ENCODE measurements around the gene SLC4A4.

SLC4A4 gene

DNA sequence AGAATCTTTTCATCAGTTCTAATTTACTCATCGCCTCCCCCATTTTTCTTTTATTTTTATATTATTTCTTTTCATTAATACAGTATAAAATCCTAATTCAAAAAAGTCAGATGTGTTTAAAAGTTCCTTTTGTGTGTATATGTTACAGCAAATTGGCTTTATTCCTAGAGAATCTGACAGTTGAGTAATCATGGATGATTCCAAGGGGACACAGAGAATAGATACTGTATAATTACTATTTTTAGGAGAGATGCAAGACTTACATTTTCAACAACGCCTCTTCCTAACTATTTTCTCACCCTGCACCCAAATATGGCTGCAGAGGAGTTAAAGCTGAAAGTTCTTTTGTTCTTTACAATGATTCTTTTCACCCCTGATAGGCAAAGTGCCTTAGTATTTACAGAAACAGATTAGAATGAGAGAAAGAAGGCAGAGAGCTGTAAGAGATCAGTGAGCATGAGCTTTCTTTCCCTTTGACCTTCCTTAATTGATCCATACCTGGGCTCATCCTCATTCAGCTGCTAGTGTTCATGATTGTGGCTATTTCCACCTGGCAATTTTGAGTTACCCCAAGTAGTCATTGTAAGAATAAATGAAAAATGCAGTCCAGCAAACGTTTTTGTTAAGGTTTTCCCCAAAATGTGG, 210.8 kb downstream of the SLC4A4 start:
- DNase-seq = no peak

DNA sequence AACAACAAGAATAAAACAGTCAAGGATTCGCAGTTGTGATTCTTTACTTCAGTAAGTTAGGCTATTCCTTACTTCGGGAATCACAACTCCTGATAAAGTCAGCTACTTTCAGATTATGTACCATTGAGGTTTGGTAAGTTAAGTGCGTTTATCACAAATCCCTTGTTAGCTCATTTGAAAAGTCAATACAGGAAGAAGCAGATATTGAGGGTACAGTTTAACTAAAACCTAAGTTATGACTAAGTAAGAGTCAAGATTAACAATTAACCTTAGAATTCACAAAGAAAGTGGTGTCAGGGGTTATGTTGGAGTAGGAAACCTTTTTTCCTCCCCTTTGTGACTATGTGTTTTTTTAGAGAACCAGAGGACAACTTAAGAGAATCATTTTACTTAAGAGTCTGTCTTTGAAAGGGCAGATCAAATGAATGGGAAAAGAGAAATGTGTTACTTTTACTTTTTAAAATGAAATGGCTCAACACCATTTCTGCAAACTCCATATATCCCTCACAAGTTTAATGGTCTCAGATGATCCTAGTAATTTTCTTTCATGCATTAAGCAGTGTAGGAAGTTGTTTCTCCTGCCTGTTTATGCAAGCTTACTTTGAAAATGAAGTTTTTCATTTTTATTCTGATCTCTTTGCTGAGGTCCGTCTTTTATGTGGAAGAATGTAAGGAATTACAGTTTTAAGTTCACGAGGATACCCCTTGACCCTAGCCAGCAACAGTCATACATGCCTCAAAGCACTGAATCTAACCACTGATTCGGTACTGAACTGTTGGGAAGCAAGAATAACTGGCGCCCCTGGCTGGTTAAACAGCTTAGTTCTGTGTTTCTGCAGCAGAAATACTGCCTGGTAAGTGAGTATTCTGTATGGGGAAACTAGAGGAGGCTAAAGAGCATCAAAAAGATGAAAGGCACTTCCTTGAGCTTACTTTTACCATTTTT, 211.7 kb downstream of the SLC4A4 start:
- DNase-seq = no peak

DNA sequence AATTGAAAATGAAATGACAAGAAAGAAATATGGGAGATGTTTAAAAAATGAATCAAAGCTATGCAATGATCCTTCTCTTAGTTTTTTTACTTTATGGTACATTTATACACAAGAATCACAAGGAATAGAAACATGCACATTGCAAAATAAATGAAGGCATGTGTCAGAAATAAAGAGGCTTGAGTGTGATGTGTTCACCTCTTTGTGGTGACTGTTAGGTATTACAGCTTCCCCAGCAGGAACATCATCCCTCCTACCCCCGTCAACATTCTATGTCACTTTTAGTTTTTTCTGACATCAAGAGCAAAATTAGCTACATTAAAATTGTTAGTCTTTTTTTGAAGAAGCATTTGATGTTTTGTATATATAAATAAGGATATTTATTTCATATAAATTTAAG, 214.8 kb downstream of the SLC4A4 start:
- no peak for DNase-seq

DNA sequence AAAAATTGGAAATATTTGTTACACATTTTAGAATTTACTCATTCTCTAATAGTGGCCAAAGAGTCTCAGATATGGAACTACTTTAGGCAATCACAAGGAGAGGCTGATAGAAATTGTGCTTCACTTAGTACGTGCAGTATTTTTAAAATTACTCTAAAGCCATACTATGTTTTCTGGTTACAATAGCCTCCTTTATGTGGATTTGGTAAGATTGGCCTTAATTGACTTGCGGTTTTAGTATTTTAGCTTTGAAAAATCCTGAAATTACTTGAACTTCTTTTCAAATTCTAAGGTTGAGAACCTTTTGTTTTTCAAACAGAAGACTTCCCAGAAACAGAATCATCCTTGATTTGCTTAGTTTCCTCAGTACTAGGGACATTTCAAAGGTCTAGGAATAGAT, 215.2 kb downstream of the SLC4A4 start:
- DNase-seq = no peak

DNA sequence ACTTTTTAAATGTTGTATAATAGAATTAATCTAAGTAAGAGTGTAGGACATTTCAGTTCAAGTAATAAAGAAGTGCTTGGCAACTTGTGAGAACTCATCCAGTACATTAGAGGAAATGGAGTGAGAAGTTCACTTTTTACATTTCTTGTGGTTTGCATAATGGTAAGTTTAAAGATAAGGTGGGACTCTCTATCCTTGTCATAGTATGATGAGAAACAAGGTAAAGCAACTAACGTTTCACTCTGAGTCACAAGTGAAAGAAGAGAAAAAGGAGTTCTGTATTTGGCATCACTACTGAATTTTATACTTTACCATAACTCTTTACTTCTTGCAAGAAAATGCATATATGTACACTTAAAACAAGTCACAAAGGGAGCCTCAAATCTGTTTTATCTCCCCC, 219.4 kb downstream of the SLC4A4 start:
- DNase-seq = no peak

DNA sequence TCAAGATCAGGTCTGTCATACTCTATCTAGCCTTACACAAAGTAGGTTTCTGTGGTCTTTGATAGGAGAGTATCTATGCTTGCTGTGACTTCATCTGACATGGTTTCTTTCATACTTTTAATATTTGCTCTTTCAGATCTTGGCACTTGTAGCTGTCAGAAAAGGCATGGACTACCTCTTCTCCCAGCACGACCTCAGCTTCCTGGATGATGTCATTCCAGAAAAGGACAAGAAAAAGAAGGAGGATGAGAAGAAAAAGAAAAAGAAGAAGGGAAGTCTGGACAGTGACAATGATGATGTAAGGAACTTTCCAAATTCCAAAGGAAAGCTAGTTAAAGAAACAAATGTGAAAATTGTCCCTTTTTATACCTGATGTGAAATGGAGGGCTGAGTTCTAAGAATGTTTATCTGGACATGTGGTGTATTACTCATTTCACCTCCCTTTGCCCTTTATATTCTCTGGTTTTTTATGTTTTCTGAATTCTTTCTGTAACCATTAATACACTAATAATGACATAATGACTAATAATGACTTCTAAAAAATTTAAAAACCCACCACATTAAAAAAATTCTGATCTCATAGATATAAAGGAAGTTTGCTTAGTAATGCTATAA, 221.2 kb downstream of the SLC4A4 start:
- no peak for DNase-seq

DNA sequence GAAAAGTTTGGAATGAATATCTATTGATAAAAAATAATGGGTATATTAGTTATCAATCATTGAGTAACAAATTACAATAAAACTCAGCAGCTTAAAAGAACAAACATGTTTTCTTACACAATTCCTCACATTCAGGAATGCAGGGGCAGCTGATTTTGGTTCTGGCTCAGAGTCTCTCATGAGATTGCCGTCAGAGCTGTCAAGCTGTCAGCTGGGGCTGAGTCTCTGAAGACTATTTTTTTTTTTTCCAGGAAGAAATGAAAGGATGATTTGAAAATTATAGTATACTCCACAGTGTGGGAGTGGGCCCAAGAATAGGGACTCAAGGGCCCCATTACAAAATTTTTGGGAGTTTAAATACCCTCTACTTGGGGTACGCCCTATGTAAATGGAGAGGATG, 226.0 kb downstream of the SLC4A4 start:
- DNase-seq = no peak

DNA sequence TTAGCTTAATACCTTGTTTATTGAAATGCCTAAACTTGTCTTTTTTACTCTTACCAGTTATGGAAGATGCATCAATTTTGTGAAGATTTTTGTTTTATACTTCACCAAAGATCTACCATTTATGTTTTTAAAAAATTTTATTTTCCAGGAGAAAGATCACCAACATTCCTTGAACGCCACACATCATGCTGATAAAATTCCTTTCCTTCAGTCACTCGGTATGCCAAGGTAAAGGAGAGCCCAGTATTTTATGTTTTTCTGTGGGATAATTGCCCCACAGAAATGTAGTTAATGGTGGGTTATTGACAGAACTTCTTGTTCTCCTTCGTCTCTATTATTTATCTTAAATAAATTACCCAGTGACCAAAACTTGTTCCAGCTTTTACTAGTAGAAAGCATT, 228.0 kb downstream of the SLC4A4 start:
- no peak for DNase-seq

DNA sequence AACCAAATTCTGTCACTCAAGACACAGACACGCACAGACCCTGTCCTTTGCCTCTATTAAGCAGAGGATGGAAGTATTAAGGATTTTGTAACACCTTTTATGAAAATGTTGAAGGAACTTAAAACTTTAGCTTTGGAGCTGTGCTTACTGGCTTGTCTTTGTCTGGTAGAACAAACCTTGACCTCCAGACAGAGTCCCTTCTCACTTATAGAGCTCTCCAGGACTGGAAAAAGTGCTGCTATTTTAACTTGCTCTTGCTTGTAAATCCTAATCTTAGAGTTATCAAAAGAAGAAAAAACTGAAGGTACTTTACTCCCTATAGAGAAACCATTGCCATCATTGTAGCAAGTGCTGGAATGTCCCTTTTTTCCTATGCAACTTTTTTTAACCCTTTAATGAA, 229.3 kb downstream of the SLC4A4 start:
- no peak for DNase-seq

DNA sequence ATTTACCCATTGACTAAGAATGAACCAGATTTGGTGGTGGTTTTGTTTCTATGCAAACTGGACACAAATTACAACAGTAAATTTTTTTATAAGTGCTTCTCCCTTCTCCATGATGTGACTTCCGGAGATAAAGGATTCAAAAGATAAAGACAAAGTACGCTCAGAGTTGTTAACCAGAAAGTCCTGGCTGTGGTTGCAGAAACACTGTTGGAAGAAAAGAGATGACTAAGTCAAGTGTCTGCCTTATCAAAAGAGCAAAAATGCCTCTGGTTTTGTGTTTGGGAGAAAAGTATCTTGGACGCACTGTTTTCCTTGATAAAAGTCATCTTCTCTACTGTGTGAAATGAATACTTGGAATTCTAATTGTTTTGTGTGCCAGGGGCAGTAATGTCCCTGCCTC, 231.7 kb downstream of the SLC4A4 start:
- DNase-seq = no peak

DNA sequence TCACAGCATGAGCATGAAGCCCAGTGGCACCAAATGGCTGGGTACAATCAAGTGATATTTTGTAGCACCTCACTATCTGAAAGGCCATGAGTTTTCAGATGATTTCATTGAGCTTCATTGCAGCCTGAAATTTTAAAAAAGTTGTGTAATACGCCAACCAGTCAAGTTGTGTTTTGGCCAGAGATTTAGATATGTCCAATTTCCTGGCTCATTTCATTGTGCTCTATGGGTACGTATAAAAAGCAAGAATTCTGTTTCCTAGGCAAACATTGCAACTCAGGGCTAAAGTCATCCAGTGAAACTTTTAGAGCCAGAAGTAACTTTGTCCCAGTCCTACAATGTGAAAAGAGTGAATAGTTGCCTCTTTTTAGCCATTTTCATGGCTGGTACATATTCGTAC, 232.5 kb downstream of the SLC4A4 start:
- DNase-seq = no peak

DNA sequence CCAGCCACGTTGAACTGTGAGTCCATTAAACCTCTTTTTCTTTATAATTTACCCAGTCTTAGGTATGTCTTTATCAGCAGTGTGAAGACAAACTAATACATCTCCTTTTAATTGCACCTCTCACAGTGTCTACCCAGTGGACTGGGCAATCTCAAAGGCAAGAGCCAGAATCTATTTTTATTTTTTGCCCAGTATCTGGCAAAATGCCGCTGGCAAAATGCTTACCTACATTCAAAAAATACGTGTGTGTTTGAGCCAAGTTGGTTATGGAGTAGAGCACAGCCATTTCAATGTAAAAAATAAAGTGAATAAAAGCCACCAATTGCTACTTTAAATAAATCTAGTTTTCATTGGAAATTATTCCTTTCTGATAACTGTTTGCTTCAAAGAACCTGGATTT, 245.2 kb downstream of the SLC4A4 start:
- DNase-seq = no peak

DNA sequence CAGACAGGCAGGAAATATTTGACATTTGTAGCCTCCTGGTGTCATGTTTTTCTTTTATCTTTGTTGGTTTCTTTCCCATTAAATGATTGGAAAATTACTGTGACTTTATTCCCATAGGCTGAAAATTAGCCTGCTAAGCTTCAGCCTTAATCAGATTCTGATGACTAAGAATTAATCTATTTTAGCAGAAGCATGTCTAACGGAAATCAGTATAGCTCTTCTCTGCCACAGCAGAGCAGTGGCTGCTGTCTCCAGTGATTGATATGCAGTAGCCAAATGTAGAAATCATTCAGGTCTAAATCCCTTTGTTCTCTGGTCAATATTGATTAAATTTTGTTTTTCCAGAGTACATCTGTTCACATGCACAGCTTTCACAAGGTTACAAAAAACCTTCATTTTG, 245.8 kb downstream of the SLC4A4 start:
- no peak for DNase-seq

DNA sequence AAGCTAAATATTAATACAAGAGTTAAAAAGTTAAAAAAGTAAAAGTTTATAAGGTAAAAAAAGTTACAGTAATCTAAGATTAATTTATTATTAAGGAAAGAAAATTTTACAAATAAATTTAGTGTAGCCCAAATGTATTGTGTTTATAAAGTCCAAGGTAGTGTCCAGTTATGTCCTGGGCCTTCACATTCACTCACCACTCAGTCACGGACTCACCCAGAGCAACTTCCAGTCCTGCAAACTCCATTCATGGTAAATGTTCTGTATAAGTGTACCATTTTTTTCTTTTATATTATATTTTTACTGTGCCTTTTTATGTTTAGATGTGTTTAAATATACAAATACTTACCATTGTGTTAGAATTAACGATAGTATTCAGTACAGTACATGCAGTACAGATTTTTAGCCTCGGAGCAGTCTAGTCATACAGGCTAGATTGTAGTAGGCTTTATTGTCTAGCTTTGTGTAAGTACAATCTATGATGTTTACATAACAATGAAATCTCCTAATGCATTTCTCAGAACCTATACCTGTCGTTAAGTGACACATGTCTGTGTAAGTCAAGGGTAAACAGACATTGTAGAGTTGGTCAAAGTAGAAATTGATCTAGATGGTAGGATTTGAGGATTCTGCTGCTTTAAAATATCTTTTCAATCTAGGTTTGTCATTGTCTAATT, 247.4 kb downstream of the SLC4A4 start:
- DNase-seq = no peak

DNA sequence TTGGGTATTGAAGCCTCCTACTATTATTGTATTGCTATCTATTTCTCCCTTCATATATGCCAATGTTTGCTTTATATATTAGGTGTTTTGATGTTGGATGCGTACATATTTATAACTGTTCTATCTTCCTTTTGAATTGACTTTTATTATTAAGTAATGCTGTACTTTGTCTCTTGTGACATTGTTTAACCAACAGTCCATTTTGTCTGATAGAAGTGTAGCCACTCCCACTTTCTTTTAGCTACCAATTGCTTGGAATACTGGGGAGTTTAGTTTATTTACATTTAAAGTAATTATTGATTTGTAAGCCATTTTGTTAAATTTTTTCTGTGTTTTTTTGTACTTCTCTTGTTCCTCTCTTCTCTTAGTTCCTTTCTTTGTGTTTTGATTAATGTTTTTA, 249.2 kb downstream of the SLC4A4 start:
- DNase-seq = no peak

DNA sequence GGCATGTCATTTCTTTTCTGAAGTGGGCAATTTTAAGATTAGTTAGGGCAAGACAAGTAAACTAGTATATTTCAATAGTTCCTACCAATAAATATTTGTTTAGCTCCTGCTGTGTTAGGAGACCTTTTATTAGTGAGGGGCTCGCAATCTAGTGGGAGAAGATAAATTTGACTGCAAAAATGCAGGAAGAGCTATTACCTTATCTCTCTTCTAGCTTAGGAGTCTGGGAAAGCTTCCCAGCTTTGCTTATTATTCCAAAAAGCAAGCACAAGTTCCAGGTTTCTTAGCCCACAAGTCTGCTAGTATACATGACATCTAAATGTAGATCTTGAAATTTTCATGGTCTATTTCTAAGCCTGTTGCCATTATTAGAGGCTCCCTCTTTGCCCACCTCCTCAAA, 254.0 kb downstream of the SLC4A4 start:
- no peak for DNase-seq

DNA sequence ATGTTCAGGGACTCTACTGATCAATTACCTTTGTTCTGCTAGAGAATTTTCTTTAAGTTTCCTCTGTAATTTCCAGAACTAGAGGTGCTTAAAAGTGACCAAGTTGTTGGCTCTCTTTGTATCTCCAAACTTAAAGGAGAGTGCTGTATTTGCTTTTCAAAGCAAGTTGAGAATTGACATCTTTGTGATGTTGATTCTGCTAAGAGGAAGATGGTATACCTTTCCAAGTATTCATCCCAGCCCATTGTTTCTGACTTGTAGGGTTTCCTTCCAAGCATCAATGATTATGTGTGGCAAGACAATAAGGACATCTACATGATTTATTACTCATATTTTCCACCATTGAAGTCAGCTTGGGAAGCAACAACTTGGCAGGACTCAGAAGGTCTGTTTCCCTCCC, 254.5 kb downstream of the SLC4A4 start:
- peak; percentile 11 for DNase-seq

DNA sequence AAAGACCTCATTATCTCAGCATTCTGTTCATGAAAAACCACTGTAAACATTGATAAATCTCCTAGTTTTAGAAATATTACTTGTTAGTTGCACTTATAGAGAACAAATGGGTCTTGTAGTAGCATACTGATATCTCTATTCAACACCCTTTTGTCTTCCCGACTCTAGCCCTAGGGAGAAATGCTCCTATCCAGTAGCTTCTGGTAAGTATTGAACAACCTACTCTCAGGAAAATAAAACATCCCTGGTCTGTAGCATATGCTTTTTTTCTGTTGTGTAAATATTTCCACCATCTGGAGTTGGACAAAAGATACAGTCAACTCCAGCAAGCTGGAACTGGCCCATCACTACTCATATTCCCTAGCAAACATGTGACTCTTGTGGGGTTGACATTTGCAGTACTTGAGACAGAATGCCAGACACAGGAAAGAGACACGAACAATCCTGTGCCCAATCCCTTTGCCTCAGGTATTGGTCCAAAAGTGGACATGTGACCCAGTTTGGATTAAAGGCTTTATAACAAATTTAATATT, 256.8 kb downstream of the SLC4A4 start:
- DNase-seq = peak; percentile 72

DNA sequence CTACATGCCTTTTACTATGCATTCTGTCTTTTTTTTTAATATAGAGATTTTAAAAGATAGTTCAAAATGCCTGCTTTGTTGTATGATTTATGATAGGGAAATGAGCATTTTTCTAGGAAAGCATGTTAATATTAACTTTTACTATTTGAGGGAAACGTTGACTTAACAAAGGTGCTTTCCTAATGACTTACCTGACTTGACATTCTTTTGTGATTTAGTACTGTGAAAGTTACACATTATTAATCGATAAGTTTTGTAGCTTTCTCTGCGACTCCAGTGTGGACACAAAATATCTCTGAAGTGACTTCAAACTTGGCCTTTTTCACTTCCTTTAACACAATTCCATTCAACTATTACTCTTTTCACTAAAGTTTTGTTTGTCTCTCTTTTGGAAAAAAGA, 260.8 kb downstream of the SLC4A4 start:
- DNase-seq = no peak

DNA sequence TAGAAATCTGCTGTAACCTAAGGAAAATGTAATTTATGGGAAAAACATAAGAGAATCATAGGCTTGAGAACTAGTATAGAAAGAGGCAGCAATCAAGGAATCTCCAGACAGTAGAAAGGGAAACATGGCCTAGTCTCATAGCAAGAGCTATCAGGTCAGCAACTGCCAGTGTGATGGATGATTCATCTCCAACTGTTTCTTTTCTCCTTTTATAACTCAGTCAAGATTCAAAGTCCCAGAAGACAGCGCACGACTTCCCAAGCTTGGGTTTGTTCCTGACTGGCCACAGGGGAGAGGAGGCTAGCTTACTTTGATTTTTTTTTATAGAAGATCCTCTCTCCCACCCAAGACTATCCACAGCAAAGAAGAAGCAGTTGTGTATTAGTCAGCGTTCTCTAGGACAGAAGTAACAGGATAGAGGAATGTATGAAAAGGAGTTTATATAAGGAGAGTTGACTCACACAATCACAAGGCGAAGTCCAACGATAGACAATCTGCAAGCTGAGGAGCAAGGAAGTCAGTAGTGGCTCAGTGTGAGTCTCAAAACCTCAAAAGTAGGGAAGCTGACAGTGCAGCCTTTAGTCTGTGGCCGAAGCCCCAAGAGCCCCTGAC, 263.6 kb downstream of the SLC4A4 start:
- DNase-seq = no peak

DNA sequence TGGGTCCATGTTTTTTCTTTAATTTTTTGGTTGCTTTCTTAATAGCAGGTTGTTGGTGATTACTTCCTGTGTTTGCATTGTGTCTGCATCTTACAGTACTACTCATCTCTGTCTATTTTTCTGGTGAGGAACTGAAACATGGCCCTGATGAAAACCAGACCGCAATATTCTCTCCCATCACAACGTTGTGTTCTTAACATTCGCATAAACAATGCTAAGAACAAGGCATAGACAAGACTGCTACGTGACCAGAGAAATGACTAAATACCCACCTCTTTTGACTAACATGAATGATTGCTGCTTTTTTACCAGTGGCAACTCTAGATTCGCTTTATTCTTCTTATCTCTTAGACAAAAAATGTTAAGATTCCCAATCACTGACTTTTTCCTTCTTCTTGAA, 266.0 kb downstream of the SLC4A4 start:
- no peak for DNase-seq

DNA sequence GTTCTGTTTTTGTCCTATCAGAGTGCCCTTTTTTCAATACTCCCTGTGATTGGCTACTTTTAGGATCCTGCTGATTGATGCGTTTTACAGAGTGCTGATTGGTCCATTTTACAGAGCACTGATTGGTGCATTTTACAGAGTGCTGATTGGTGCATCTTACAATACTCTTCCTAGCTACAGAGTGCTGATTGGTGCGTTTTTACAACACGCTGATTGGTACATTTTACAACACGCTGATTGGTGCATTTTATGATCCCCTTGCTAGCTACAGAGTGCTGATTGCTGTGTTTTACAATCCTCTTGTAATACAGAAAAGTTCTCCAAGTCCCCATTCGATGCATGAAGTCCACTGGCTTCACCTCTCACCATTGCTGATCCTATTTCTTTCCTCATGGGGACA, 268.3 kb downstream of the SLC4A4 start:
- DNase-seq = no peak
